ENCODE results near the gene YDJC.

- TF ChIP-seq, protein P1, sequence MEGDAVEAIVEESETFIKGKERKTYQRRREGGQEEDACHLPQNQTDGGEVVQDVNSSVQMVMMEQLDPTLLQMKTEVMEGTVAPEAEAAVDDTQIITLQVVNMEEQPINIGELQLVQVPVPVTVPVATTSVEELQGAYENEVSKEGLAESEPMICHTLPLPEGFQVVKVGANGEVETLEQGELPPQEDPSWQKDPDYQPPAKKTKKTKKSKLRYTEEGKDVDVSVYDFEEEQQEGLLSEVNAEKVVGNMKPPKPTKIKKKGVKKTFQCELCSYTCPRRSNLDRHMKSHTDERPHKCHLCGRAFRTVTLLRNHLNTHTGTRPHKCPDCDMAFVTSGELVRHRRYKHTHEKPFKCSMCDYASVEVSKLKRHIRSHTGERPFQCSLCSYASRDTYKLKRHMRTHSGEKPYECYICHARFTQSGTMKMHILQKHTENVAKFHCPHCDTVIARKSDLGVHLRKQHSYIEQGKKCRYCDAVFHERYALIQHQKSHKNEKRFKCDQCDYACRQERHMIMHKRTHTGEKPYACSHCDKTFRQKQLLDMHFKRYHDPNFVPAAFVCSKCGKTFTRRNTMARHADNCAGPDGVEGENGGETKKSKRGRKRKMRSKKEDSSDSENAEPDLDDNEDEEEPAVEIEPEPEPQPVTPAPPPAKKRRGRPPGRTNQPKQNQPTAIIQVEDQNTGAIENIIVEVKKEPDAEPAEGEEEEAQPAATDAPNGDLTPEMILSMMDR (IDR thresholded peaks at IDR 0.05), result peak in 1 of 7 experiments; percentile 17
- TF ChIP-seq POLR2A (IDR thresholded peaks at IDR 0.05), result no peak
Measured at GRCh38 chr22:21659864-21660525, 30.2 kb upstream of the YDJC start.
